Smooth muscle cell (in vitro differentiated cells): ENCODE data around the gene ZBTB18. TPM values are rescaled to one million over a fixed set of nuclear protein-coding genes. Genes with fewer than 3 reads are reported as not detected.

Source experiments
- DNase-seq: peaks from one replicate; lab custom pipeline; 2025; ENCODE audit not compliant: unreplicated experiment; lab: John Stamatoyannopoulos, UW
- H2AFZ ChIP-seq: fragments of 200-600 bp; sonication (generic); 2 replicates; pipeline ENCODE4 v1.6.0; 2016; ENCODE audit warnings: antibody characterized with exemption, low read depth, mild to moderate bottlenecking
- H3F3A ChIP-seq: fragments of 200-600 bp; sonication (generic); 2 replicates; pipeline ENCODE4 v1.6.0; 2017; ENCODE audit warnings: antibody characterized with exemption, low read depth
- H3K27ac ChIP-seq: fragments of 200-600 bp; sonication (generic); 2 replicates; pipeline ENCODE4 v1.5.1; 2016; ENCODE audit warnings: low read depth, mild to moderate bottlenecking
- H3K27me3 ChIP-seq: fragments of 200-600 bp; sonication (generic); 2 replicates; pipeline ENCODE4 v1.6.1; 2016; ENCODE audit warnings: low read depth, mild to moderate bottlenecking
- H3K36me3 ChIP-seq: fragments of 200-600 bp; sonication (generic); 2 replicates; pipeline ENCODE4 v1.5.1; 2016; ENCODE audit warnings: low read depth
- H3K4me1 ChIP-seq: fragments of 200-600 bp; sonication (generic); 2 replicates; pipeline ENCODE4 v1.5.1; 2016; ENCODE audit warnings: low read depth
- H3K4me2 ChIP-seq: fragments of 200-600 bp; sonication (generic); 2 replicates; pipeline ENCODE4 v1.6.0; 2016; ENCODE audit warnings: mild to moderate bottlenecking
- H3K4me3 ChIP-seq: fragments of 200-600 bp; sonication (generic); 2 replicates; pipeline ENCODE4 v1.5.1; 2016; ENCODE audit warnings: mild to moderate bottlenecking
- H3K79me2 ChIP-seq: fragments of 200-600 bp; sonication (generic); 2 replicates; pipeline ENCODE4 v1.6.0; 2016; ENCODE audit warnings: low read depth, mild to moderate bottlenecking
- H3K9ac ChIP-seq: fragments of 200-600 bp; sonication (generic); 2 replicates; pipeline ENCODE4 v1.6.0; 2016; ENCODE audit warnings: low read depth
- H3K9me3 ChIP-seq: fragments of 200-600 bp; sonication (generic); replicated peaks from 2 replicates; pipeline ENCODE4 v1.5.1; 2016; ENCODE audit warnings: low read depth
- H4K20me1 ChIP-seq: fragments of 200-600 bp; sonication (generic); 2 replicates; pipeline ENCODE4 v1.6.0; 2016; ENCODE audit warnings: low read depth
- CTCF ChIP-seq: fragments of 200-600 bp; sonication (generic); IDR thresholded peaks from 2 replicates; pipeline ENCODE4 v1.5.1; 2017; ENCODE audit warnings: borderline replicate concordance, mild to moderate bottlenecking, antibody characterized with exemption; ENCODE audit not compliant: insufficient read depth, poor library complexity, severe bottlenecking
- WGBS: methylation state at CpG from one replicate; pipeline ENCODE4 v1.1.7; 2016; ENCODE audit warnings: low lambda C conversion rate; 5-methylcytosine and 5-hydroxymethylcytosine counted together
- polyA plus RNA-seq: library from polyadenylated mRNA; unstranded; fragments of >200 nt; fragmentation: Nextera tagmentation; extraction: Ambion mirVana; gene quantifications from 2 replicates; pipeline ENCODE4 v1.2.1, GENCODE V29; 2016
- total RNA-seq: library from RNA; depleted of rRNA; stranded (reverse); fragments of >200 nt; gene quantifications from 2 replicates; pipeline ENCODE4 v1.2.3, GENCODE V29; 2014

The ZBTB18 gene
- total and polyA plus RNA-seq, 2 experiments from 2014 or later = 0.29 to 4.6 TPM

- peaks cover 7% of the 10 kb centered on the region for H3K79me2 ChIP-seq
- H3K27me3 ChIP-seq = no peaks in the 10 kb centered on the region
- no peak overlapping the region for H3K4me3 ChIP-seq
- H2AFZ ChIP-seq = no peak overlapping the region
- no peaks in the 10 kb centered on the region for H3K36me3 ChIP-seq
- H3K9ac ChIP-seq = no peak overlapping the region
- no peaks in the 10 kb centered on the region for H3K9me3 ChIP-seq
- no peak for DNase-seq
- no peaks in the 10 kb centered on the region for H3F3A ChIP-seq
- H3K27ac ChIP-seq = no peak overlapping the region
- H3K4me1 ChIP-seq = peaks cover 27% of the 10 kb centered on the region
- TF ChIP-seq CTCF = no peak
- no peak overlapping the region for H3K4me2 ChIP-seq
- WGBS = 94% methylated on average over 12 of the region's 12 CpGs
- H4K20me1 ChIP-seq = peaks cover 21% of the 10 kb centered on the region
Measured at GRCh38 chr1:244057474-244058385, 6.6 kb downstream of the ZBTB18 start.

DNA sequence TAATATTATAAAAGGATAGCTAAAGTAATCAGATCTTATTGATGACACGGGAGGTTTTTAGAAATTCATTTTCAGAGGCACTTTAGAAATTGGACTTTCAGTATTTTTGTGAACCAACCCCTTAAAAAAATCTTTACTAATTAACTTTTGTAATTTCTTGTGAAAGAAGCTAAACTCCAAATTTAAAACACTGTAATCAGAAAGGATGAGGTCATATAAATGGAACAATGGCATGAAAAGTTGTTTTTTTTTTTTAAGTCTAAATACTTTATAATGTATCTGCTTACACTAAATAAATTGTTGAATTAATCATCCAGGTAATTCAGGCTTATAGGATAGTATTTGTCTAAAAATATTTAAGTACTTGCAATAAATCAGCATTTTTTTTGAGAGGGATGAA, 9.0 kb downstream of the ZBTB18 start:
- H3F3A ChIP-seq = no peaks in the 10 kb centered on the region
- peaks cover 26% of the 10 kb centered on the region for H3K4me1 ChIP-seq
- TF ChIP-seq CTCF = no peak
- H2AFZ ChIP-seq = no peak overlapping the region
- 97% methylated on average over 1 of the region's 1 CpG for WGBS
- H3K36me3 ChIP-seq = no peaks in the 10 kb centered on the region
- H3K79me2 ChIP-seq = no peaks in the 10 kb centered on the region
- peaks cover 4% of the 10 kb centered on the region for H4K20me1 ChIP-seq
- H3K4me3 ChIP-seq = no peak overlapping the region
- no peak overlapping the region for H3K9ac ChIP-seq
- H3K27ac ChIP-seq = no peak overlapping the region
- DNase-seq = no peak
- no peaks in the 10 kb centered on the region for H3K9me3 ChIP-seq
- no peaks in the 10 kb centered on the region for H3K27me3 ChIP-seq
- no peak overlapping the region for H3K4me2 ChIP-seq

DNA sequence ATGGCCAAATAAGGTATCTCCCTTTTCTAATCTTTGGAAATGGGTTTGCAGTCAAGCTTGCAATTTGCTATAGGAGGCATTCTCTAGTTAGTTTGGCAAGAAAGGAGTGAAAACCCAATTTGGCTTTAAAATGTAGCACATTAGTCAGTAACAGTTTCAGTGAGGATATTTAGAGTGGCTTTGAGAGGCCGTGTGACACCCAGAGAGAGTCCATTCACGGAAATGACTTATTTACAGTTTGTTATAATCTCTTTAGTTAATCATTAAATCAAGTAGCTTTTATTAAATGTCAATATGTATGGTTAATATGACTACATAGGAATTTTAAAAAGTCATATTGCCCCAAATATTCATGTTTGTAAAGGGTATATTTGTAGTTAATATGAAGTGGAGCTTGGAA, 9.6 kb downstream of the ZBTB18 start:
- peaks cover 28% of the 10 kb centered on the region for H3K4me1 ChIP-seq
- H3K4me3 ChIP-seq = no peak overlapping the region
- no peaks in the 10 kb centered on the region for H3K27me3 ChIP-seq
- no peak for TF ChIP-seq CTCF
- H3K9me3 ChIP-seq = no peaks in the 10 kb centered on the region
- DNase-seq = no peak
- no peaks in the 10 kb centered on the region for H3K79me2 ChIP-seq
- no peak overlapping the region for H3K9ac ChIP-seq
- no peaks in the 10 kb centered on the region for H3F3A ChIP-seq
- WGBS = 95% methylated on average over 2 of the region's 2 CpGs
- no peaks in the 10 kb centered on the region for H3K36me3 ChIP-seq
- no peak overlapping the region for H2AFZ ChIP-seq
- no peak overlapping the region for H3K27ac ChIP-seq
- no peak overlapping the region for H3K4me2 ChIP-seq
- H4K20me1 ChIP-seq = peaks cover 4% of the 10 kb centered on the region
